ENCODE measurements around the gene GBX1.

Gene GBX1

DNA sequence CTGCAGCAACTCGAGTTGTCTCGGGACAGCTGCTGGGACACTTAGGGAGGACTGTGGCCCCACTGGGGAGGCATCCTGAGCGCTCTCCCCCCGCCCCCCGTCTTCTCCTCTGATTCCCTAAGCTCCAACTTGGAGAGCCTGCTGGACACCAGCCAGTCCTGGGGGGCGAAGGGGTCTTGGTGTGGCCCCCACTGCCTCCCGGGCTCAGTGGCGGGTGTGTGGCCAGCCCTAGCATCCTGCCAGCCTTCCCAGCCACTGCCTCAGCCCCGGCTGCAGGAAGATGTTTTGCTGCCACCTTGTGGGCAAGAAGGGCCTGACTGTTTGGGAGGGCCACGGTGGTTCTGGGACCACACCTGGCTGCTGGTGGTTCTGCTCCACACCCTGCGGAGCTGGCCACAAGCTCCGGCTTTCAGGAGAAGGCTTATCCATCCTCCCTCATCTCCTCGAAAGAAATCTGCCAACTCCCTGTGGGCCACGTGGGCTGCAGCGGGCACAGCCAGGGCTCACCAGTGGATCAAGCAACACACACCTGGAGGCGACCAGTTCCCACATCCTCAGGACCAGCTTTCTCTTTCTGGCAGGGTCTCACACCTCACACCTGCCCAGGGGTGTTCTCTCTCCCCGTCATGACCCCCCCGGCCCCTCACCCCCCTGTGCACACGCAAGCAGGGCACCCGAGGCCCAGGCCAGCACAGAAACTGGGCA is 56.4 kb downstream of the GBX1 start:
- TF ChIP-seq TAF1 (IDR thresholded peaks at IDR 0.05; ENCODE audit: borderline replicate concordance, insufficient read depth, low read length) (no peak), POLR2AphosphoS5 (IDR thresholded peaks at IDR 0.05; ENCODE audit: low read depth, low read length) (no peak), SIN3A (IDR thresholded peaks at IDR 0.05; ENCODE audit: borderline replicate concordance, insufficient read depth, low read length) (no peak), FOXP2 (optimal IDR thresholded peaks at IDR 0.05; ENCODE audit: borderline replicate concordance, extremely low read depth, extremely low read length, insufficient read depth) (no peak)
- TF ChIP-seq, protein P1, sequence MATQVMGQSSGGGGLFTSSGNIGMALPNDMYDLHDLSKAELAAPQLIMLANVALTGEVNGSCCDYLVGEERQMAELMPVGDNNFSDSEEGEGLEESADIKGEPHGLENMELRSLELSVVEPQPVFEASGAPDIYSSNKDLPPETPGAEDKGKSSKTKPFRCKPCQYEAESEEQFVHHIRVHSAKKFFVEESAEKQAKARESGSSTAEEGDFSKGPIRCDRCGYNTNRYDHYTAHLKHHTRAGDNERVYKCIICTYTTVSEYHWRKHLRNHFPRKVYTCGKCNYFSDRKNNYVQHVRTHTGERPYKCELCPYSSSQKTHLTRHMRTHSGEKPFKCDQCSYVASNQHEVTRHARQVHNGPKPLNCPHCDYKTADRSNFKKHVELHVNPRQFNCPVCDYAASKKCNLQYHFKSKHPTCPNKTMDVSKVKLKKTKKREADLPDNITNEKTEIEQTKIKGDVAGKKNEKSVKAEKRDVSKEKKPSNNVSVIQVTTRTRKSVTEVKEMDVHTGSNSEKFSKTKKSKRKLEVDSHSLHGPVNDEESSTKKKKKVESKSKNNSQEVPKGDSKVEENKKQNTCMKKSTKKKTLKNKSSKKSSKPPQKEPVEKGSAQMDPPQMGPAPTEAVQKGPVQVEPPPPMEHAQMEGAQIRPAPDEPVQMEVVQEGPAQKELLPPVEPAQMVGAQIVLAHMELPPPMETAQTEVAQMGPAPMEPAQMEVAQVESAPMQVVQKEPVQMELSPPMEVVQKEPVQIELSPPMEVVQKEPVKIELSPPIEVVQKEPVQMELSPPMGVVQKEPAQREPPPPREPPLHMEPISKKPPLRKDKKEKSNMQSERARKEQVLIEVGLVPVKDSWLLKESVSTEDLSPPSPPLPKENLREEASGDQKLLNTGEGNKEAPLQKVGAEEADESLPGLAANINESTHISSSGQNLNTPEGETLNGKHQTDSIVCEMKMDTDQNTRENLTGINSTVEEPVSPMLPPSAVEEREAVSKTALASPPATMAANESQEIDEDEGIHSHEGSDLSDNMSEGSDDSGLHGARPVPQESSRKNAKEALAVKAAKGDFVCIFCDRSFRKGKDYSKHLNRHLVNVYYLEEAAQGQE (IDR thresholded peaks at IDR 0.05; ENCODE audit: insufficient read depth in 1 of 2, low read depth in 2 of 2, low read length in 2 of 2), result no peak

DNA sequence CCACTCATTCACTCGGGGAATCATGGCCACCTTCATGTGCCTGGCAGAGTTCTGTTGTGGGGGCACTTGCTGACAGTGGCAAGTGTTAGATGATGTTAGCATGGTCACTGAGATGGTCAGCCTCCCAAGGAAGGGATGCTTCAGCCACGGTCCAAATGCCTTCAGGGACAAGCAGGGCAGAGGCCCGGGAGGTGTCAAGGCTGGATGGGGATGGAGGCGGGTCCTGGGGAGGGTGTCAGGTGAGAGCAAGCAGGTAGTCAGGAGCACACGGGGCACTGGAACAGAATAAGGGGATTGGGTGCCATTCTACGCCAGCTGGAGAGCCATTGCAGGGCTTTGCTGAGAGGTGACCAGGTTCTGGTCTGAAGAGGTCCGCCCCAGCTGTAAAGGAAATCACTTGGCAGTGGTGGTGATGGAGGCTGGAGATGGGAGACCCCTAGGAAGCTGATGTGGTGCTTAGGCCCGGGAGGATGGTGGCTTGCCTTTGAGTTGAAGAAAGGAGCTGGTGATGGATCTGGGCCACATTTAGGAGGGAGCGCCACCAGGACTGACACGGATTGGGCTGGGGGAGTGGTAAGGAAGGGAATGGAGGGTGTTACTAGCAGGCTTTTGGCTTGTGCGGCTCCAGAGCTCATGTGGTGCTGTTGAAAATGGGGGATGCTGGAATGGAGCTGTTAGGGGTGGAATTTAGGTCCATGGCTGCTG is 57.1 kb downstream of the GBX1 start:
- no peak for TF ChIP-seq FOXP2 (optimal IDR thresholded peaks at IDR 0.05; ENCODE audit: borderline replicate concordance, extremely low read depth, extremely low read length, insufficient read depth)
- no peak for TF ChIP-seq SIN3A (IDR thresholded peaks at IDR 0.05; ENCODE audit: borderline replicate concordance, insufficient read depth, low read length)
- TF ChIP-seq TAF1 (IDR thresholded peaks at IDR 0.05; ENCODE audit: borderline replicate concordance, insufficient read depth, low read length), result no peak
- TF ChIP-seq POLR2AphosphoS5 (IDR thresholded peaks at IDR 0.05; ENCODE audit: low read depth, low read length), result no peak
- TF ChIP-seq, protein P1 (IDR thresholded peaks at IDR 0.05; ENCODE audit: insufficient read depth in 1 of 2, low read depth in 2 of 2, low read length in 2 of 2), result no peak

DNA sequence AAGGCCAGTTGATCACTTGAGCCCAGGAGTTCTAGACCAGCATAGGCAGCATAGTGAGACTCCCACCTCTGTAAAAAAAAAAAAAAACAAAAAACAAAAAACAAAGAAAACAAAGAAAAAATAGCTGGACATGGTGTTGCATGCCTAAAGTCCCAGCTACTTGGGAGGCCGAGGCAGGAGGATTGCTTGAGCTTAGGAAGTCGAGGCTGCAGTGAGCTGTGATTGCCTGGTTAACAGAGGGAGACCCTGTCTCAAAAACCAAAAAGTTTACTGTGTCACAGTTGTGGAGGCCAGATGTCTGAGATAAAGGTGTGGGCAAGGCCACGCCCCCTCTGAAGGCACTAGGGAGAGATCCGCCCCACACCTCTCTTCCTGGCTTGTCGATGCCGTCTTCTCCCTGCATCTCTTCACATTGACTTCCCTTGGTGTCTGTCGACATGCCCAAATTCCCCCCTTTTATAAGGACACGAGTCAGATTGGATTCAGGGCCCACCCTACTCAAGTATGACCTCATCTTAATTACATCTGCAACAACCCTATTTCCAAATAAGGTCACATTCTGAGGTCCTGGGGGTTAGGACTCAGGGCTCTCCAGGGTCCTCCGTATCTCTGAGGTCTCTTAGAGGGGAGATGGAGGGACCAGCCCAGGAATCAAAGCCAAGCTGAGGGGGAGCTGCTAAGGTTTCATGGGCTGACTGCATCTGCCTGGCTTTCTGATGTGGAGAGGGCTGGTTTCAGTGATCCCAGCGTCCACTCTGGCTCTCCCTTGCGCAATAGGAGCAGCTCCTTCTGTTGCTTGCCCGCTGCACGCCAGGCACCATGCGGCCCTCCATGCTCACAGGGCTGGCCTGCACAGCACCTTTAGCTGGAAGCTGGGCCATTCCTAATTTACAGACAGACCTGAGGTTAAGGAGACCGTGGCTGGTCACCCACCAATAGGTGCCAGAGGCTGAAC is 58.1 kb downstream of the GBX1 start:
- TF ChIP-seq, protein P1 (IDR thresholded peaks at IDR 0.05; ENCODE audit: insufficient read depth in 1 of 2, low read depth in 2 of 2, low read length in 2 of 2), result no peak
- TF ChIP-seq TAF1 (IDR thresholded peaks at IDR 0.05; ENCODE audit: borderline replicate concordance, insufficient read depth, low read length) (no peak), POLR2AphosphoS5 (IDR thresholded peaks at IDR 0.05; ENCODE audit: low read depth, low read length) (no peak), SIN3A (IDR thresholded peaks at IDR 0.05; ENCODE audit: borderline replicate concordance, insufficient read depth, low read length) (no peak), FOXP2 (optimal IDR thresholded peaks at IDR 0.05; ENCODE audit: borderline replicate concordance, extremely low read depth, extremely low read length, insufficient read depth) (no peak)

DNA sequence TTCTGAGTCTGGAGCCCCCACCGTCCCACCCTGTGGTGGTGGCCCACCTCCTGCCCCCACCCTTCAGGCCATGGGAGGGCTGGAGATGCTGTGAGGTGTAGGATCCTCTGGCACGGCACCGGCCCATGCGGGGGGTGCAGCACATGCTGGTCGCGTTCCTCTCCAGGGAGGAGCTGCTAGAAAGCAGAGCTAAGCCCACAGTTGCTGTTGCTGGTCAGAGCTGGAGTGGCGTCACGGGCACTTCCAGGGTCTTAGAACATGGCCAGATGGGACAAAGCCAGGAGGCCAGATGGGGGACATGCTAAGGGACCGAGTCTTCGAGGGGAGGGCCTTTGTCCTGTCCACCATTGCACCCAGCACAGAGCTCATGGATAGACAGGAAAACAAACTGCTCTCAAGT is 59.6 kb downstream of the GBX1 start:
- TF ChIP-seq, protein P1 (IDR thresholded peaks at IDR 0.05; ENCODE audit: insufficient read depth in 1 of 2, low read depth in 2 of 2, low read length in 2 of 2), result no peak
- TF ChIP-seq POLR2AphosphoS5 (IDR thresholded peaks at IDR 0.05; ENCODE audit: low read depth, low read length), result no peak
- TF ChIP-seq SIN3A (IDR thresholded peaks at IDR 0.05; ENCODE audit: borderline replicate concordance, insufficient read depth, low read length), result no peak
- no peak for TF ChIP-seq FOXP2 (optimal IDR thresholded peaks at IDR 0.05; ENCODE audit: borderline replicate concordance, extremely low read depth, extremely low read length, insufficient read depth)

Data from PFSK-1 (cell line).